H9 (cell line): ENCODE results near the gene UROS. TPM values are rescaled to one million over a fixed set of nuclear protein-coding genes. Genes with fewer than 3 reads are reported as not detected.

Source experiments
- DNase-seq: peaks from one replicate; pipeline ENCODE4 v3.0.0-alpha.2; 2017
- H2AFZ ChIP-seq: one replicate; pipeline ENCODE4 v1.6.1; 2013; ENCODE audit warnings: mild to moderate bottlenecking, low read length, control low read depth, moderate library complexity
- H2AK5ac ChIP-seq: 2 replicates; pipeline ENCODE4 v1.6.1; 2013; ENCODE audit warnings: low read length, control low read depth, mixed read lengths; ENCODE audit not compliant: insufficient read length
- H2BK120ac ChIP-seq: one replicate; pipeline ENCODE4 v1.6.1; 2013; ENCODE audit warnings: low read depth, mild to moderate bottlenecking, low read length, control low read depth, inconsistent platforms; ENCODE audit not compliant: poor library complexity, severe bottlenecking
- H2BK12ac ChIP-seq: 2 replicates; pipeline ENCODE4 v1.6.1; 2013; ENCODE audit warnings: low read length, control low read depth, mixed read lengths, low read depth; ENCODE audit not compliant: insufficient read length
- H2BK15ac ChIP-seq: 2 replicates; pipeline ENCODE4 v1.6.1; 2013; ENCODE audit warnings: low read depth, low read length, control low read depth
- H2BK20ac ChIP-seq: one replicate; pipeline ENCODE4 v1.6.1; 2013; ENCODE audit warnings: low read depth, mild to moderate bottlenecking, low read length, control low read depth, inconsistent platforms; ENCODE audit not compliant: poor library complexity, severe bottlenecking
- H2BK5ac ChIP-seq: 2 replicates; pipeline ENCODE4 v1.6.1; 2013; ENCODE audit warnings: low read length, control low read depth, mixed read lengths; ENCODE audit not compliant: insufficient read length
- H3K14ac ChIP-seq: 2 replicates; pipeline ENCODE4 v1.6.1; 2013; ENCODE audit warnings: low read length, control low read depth; ENCODE audit not compliant: insufficient read depth
- H3K18ac ChIP-seq: 2 replicates; pipeline ENCODE4 v1.6.1; 2013; ENCODE audit warnings: low read depth, mild to moderate bottlenecking, mixed read lengths, low read length, control low read depth; ENCODE audit not compliant: insufficient read length
- H3K23ac ChIP-seq: 2 replicates; pipeline ENCODE4 v1.6.1; 2013; ENCODE audit warnings: low read length, control low read depth, mixed read lengths, low read depth; ENCODE audit not compliant: insufficient read length
- H3K23me2 ChIP-seq: 2 replicates; pipeline ENCODE4 v1.6.1; 2013; ENCODE audit warnings: low read depth, mild to moderate bottlenecking, mixed read lengths, low read length, control low read depth; ENCODE audit not compliant: insufficient read length, poor library complexity, severe bottlenecking
- H3K27ac ChIP-seq: 2 replicates; pipeline ENCODE4 v1.5.1; 2013; ENCODE audit warnings: low read length, control low read depth, mixed read lengths, low read depth; ENCODE audit not compliant: insufficient read length
- H3K27me3 ChIP-seq: 2 replicates; pipeline ENCODE4 v1.6.1; 2013; ENCODE audit warnings: low read length, control low read depth, inconsistent platforms; ENCODE audit not compliant: insufficient read depth
- H3K4ac ChIP-seq: 2 replicates; pipeline ENCODE4 v1.6.1; 2013; ENCODE audit warnings: low read depth, mild to moderate bottlenecking, control low read depth, inconsistent platforms, low read length, moderate library complexity
- H3K4me1 ChIP-seq: 2 replicates; pipeline ENCODE4 v1.6.1; 2013; ENCODE audit warnings: low read length, control low read depth, inconsistent platforms; ENCODE audit not compliant: insufficient read depth
- H3K4me2 ChIP-seq: 2 replicates; pipeline ENCODE4 v1.6.1; 2013; ENCODE audit warnings: low read length, control low read depth, mixed read lengths; ENCODE audit not compliant: insufficient read length, insufficient read depth
- H3K56ac ChIP-seq: 2 replicates; pipeline ENCODE4 v1.6.1; 2013; ENCODE audit warnings: low read depth, mild to moderate bottlenecking, mixed read lengths, low read length, control low read depth; ENCODE audit not compliant: insufficient read length
- H3K79me1 ChIP-seq: 2 replicates; pipeline ENCODE4 v1.6.1; 2013; ENCODE audit warnings: low read depth, mild to moderate bottlenecking, moderate library complexity, low read length, control low read depth, inconsistent platforms; ENCODE audit not compliant: insufficient read depth, poor library complexity, severe bottlenecking
- H3K79me2 ChIP-seq: 2 replicates; pipeline ENCODE4 v1.6.1; 2013; ENCODE audit warnings: low read length, control low read depth, inconsistent platforms; ENCODE audit not compliant: insufficient read depth
- H3K9ac ChIP-seq: 2 replicates; pipeline ENCODE4 v1.6.1; 2013; ENCODE audit warnings: low read length, control low read depth, mixed read lengths; ENCODE audit not compliant: insufficient read length; ENCODE audit errors: extremely low read depth
- H3K9me3 ChIP-seq: one replicate; pipeline ENCODE4 v1.6.1; 2013; ENCODE audit warnings: low read depth, low read length, inconsistent platforms; ENCODE audit not compliant: control insufficient read depth
- H3T11ph ChIP-seq: one replicate; pipeline ENCODE4 v1.6.1; 2013; ENCODE audit warnings: mild to moderate bottlenecking, low read length, control low read depth, inconsistent platforms
- H4K20me1 ChIP-seq: one replicate; pipeline ENCODE4 v1.6.1; 2013; ENCODE audit not compliant: control insufficient read depth, insufficient read length, insufficient read depth
- H4K5ac ChIP-seq: 2 replicates; pipeline ENCODE4 v1.6.1; 2013; ENCODE audit warnings: low read depth, mild to moderate bottlenecking, mixed read lengths, low read length, control low read depth; ENCODE audit not compliant: insufficient read length
- H4K8ac ChIP-seq: replicated peaks from 2 replicates; pipeline ENCODE4 v1.6.1; 2013; ENCODE audit warnings: low read length, control low read depth, mixed read lengths, low read depth; ENCODE audit not compliant: insufficient read length
- H4K91ac ChIP-seq: 2 replicates; pipeline ENCODE4 v1.6.1; 2013; ENCODE audit warnings: low read depth, mild to moderate bottlenecking, moderate library complexity, mixed read lengths, low read length, control low read depth; ENCODE audit not compliant: insufficient read length
- H3K27ac Mint-ChIP-seq, 3 experiments: 2 replicates in 2 of 3; 3 replicates in 1 of 3; pipeline ENCODE4 v1.8.0; 2020 to 2021; ENCODE audit warnings: mixed read lengths in 3 of 3, mild to moderate bottlenecking in 1 of 3, moderate library complexity in 1 of 3
- H3K27me3 Mint-ChIP-seq: 2 replicates; pipeline ENCODE4 v1.8.0; 2021; ENCODE audit warnings: low read depth, mild to moderate bottlenecking, moderate library complexity, mixed read lengths
- H3K36me3 Mint-ChIP-seq, 3 experiments: 2 replicates in 2 of 3; 3 replicates in 1 of 3; pipeline ENCODE4 v1.8.0; 2020 to 2021; ENCODE audit warnings: low read depth in 3 of 3, mixed read lengths in 3 of 3; ENCODE audit not compliant: insufficient read depth in 1 of 3
- H3K4me1 Mint-ChIP-seq, 2 experiments: 2 replicates each; pipeline ENCODE4 v1.8.0; 2020; ENCODE audit warnings: mixed read lengths in 2 of 2
- H3K4me3 Mint-ChIP-seq, 2 experiments: 2 replicates in 1 of 2; 3 replicates in 1 of 2; pipeline ENCODE4 v1.8.0; 2020 to 2021; ENCODE audit warnings: mild to moderate bottlenecking in 2 of 2, mixed read lengths in 2 of 2, moderate library complexity in 1 of 2
- H3K9me3 Mint-ChIP-seq, 2 experiments: 2 replicates in 1 of 2; 3 replicates in 1 of 2; pipeline ENCODE4 v1.8.0; 2020; ENCODE audit warnings: mild to moderate bottlenecking in 2 of 2, mixed read lengths in 2 of 2, moderate library complexity in 1 of 2
- CTCF ChIP-seq: fragments of 200-600 bp; sonication (generic); conservative IDR thresholded peaks from 3 replicates; pipeline ENCODE4 v1.8.0; 2021; ENCODE audit warnings: antibody characterized with exemption, mild to moderate bottlenecking
- WGBS: extraction: QIAGEN DNeasy Blood & Tissue Kit; methylation state at CpG from one replicate; pipeline ENCODE4 v1.1.7; 2013; ENCODE audit warnings: missing lambda C conversion rate, low lambda C conversion rate, mixed read lengths; ENCODE audit not compliant: insufficient read length; ENCODE audit errors: extremely low coverage; 5-methylcytosine and 5-hydroxymethylcytosine counted together
- total RNA-seq: library from RNA; stranded (reverse); gene quantifications from 2 replicates; pipeline ENCODE4 v1.2.1, GENCODE V29; 2021

Gene UROS
- total RNA-seq, 1 experiment from 2014 or later: 42.3 TPM

- no peak overlapping the region for H3K56ac ChIP-seq
- no peak overlapping the region for H2BK20ac ChIP-seq
- H3K27me3 ChIP-seq: no peaks in the 10 kb centered on the region
- no peak overlapping the region for H3K9ac ChIP-seq
- H2AK5ac ChIP-seq: no peak overlapping the region
- Mint-ChIP-seq H3K27ac (no peak overlapping the region; a peak in 1 of 7 replicates), H3K4me3 (no peak overlapping the region), H3K9me3 (no peaks in the 10 kb centered on the region), H3K36me3 (peaks cover 16 to 43% (median 38%) of the 10 kb centered on the region in 3 experiments), H3K4me1 (no peaks in the 10 kb centered on the region), H3K27me3 (no peaks in the 10 kb centered on the region)
- no peak overlapping the region for H4K91ac ChIP-seq
- no peak overlapping the region for H2BK120ac ChIP-seq
- H4K8ac ChIP-seq: no peak overlapping the region
- no peak overlapping the region for H3K14ac ChIP-seq
- H3K4me2 ChIP-seq: no peak overlapping the region
- H2BK12ac ChIP-seq: no peak overlapping the region
- no peaks in the 10 kb centered on the region for H3K23me2 ChIP-seq
- no peak overlapping the region for H3K23ac ChIP-seq
- H3K9me3 ChIP-seq: no peaks in the 10 kb centered on the region
- no peak overlapping the region for H2AFZ ChIP-seq
- TF ChIP-seq CTCF: no peak
- H4K5ac ChIP-seq: no peak overlapping the region
- H3K27ac ChIP-seq: no peak overlapping the region
- H2BK5ac ChIP-seq: no peak overlapping the region
- WGBS: no CpG with 5 or more reads among the region's 9 CpGs
- H3K4ac ChIP-seq: no peak overlapping the region
- no peaks in the 10 kb centered on the region for H3K4me1 ChIP-seq
- H2BK15ac ChIP-seq: no peak overlapping the region
- no peak for DNase-seq
- H4K20me1 ChIP-seq: peaks cover 2% of the 10 kb centered on the region
- no peak overlapping the region for H3T11ph ChIP-seq
- H3K79me1 ChIP-seq: no peaks in the 10 kb centered on the region
- no peaks in the 10 kb centered on the region for H3K79me2 ChIP-seq
- H3K18ac ChIP-seq: no peak overlapping the region
These were observed 20.7 kb upstream of the UROS start for GRCh38 chr10:125843603-125844329.
